H1 (cell line): Measurements from ENCODE around the gene TANC1. TPM values are rescaled to one million over a fixed set of nuclear protein-coding genes. Genes with fewer than 3 reads are reported as not detected.

Source experiments
- CTCF ChIA-PET: fragments of 300-600 bp; sonication (Branson Sonifier 250); formaldehyde crosslinking; loops from one replicate; lab custom pipeline; 2021; ENCODE audit not compliant: partially characterized antibody; lab: Charles Lee
- POLR2A ChIA-PET: fragments of 300-600 bp; sonication (Branson Sonifier 250); formaldehyde crosslinking; loops from one replicate; lab custom pipeline; 2021; ENCODE audit warnings: inconsistent platforms; ENCODE audit not compliant: partially characterized antibody; lab: Charles Lee
- DNase-seq, 2 experiments: peaks; one replicate each; pipeline versions ENCODE4 v3.0.0 to v3.0.0-alpha.2; 2010 to 2022; ENCODE audit warnings: low spot score in 2 of 2, low read depth in 1 of 2, mixed read lengths in 1 of 2
- FAIRE-seq: peaks from 2 replicates; lab custom pipeline; 2011; peaks lifted over from hg19 to GRCh38; lab: Jason Lieb, UNC
- H2AFZ ChIP-seq: 2 replicates; pipeline ENCODE4 v1.8.1; 2012; ENCODE audit warnings: low read length, inconsistent platforms
- H2AK5ac ChIP-seq: 2 replicates; pipeline ENCODE4 v1.6.1; 2013; ENCODE audit warnings: low read depth, low read length
- H2BK120ac ChIP-seq: replicated peaks from 2 replicates; pipeline ENCODE3; 2013; ENCODE audit warnings: low read depth, low read length, inconsistent platforms
- H2BK12ac ChIP-seq: 2 replicates; pipeline ENCODE4 v1.6.1; 2013; ENCODE audit warnings: low read depth, low read length
- H2BK15ac ChIP-seq: 2 replicates; pipeline ENCODE4 v1.6.1; 2013; ENCODE audit warnings: low read length
- H2BK20ac ChIP-seq: 2 replicates; pipeline ENCODE4 v1.6.1; 2013; ENCODE audit warnings: low read length
- H2BK5ac ChIP-seq: 2 replicates; pipeline ENCODE4 v1.6.1; 2013; ENCODE audit warnings: low read depth, low read length
- H3K14ac ChIP-seq: 2 replicates; pipeline ENCODE4 v1.6.1; 2013; ENCODE audit warnings: inconsistent platforms; ENCODE audit not compliant: insufficient read length
- H3K18ac ChIP-seq: 2 replicates; pipeline ENCODE4 v1.6.1; 2013; ENCODE audit warnings: low read length; ENCODE audit errors: extremely low read depth
- H3K23ac ChIP-seq: 2 replicates; pipeline ENCODE4 v1.6.1; 2013; ENCODE audit warnings: inconsistent platforms; ENCODE audit not compliant: insufficient read length
- H3K23me2 ChIP-seq: 2 replicates; pipeline ENCODE4 v1.6.1; 2013; ENCODE audit warnings: low read depth, low read length
- H3K27ac ChIP-seq: 2 replicates; pipeline ENCODE4 v1.6.1; 2011; ENCODE audit warnings: low read depth, low read length, inconsistent platforms
- H3K27me3 ChIP-seq, 4 experiments: replicated peaks in 1 of 4; 1 replicate in 1 of 4; 2 replicates in 3 of 4; pipeline versions ENCODE4 v1.6.1 to v1.8.1; 2011 to 2013; ENCODE audit warnings: low read length in 3 of 4, mild to moderate bottlenecking in 3 of 4, inconsistent platforms in 2 of 4, mixed read lengths in 2 of 4, moderate library complexity in 1 of 4; ENCODE audit not compliant: control insufficient read depth in 3 of 4, insufficient read depth in 3 of 4; ENCODE audit errors: extremely low read depth in 1 of 4
- H3K36me3 ChIP-seq, 4 experiments: 2 replicates each; pipeline versions ENCODE4 v1.6.1 to v1.8.1; 2011 to 2013; ENCODE audit warnings: mild to moderate bottlenecking in 4 of 4, low read length in 3 of 4, moderate library complexity in 2 of 4, control low read depth in 1 of 4, inconsistent platforms in 1 of 4; ENCODE audit not compliant: insufficient read depth in 4 of 4, control insufficient read depth in 2 of 4
- H3K4ac ChIP-seq: replicated peaks from 2 replicates; pipeline ENCODE3; 2013; ENCODE audit warnings: low read length, low read depth, mixed read lengths, inconsistent platforms; ENCODE audit not compliant: insufficient read length
- H3K4me1 ChIP-seq, 4 experiments: replicated peaks in 1 of 4; 1 replicate in 1 of 4; 2 replicates in 3 of 4; pipeline versions ENCODE4 v1.6.1 to v1.8.1; 2011 to 2013; ENCODE audit warnings: low read length in 3 of 4, inconsistent platforms in 2 of 4, mixed read lengths in 1 of 4; ENCODE audit not compliant: insufficient read depth in 4 of 4, control insufficient read depth in 3 of 4
- H3K4me2 ChIP-seq, 2 experiments: 2 replicates each; pipeline versions ENCODE4 v1.6.1 to v1.8.1; 2011 to 2013; ENCODE audit warnings: low read depth in 2 of 2, low read length in 2 of 2, control low read depth in 1 of 2, inconsistent platforms in 1 of 2, mild to moderate bottlenecking in 1 of 2; ENCODE audit not compliant: insufficient read depth in 1 of 2
- H3K4me3 ChIP-seq, 4 experiments: fragments of 200-600, 300-600 bp in 1 of 4; sonication (generic), shearing (Covaris generic), sonication (Bioruptor Twin) in 1 of 4; 2 replicates each; pipeline versions ENCODE4 v1.5.1 to v1.8.1; 2011 to 2016; ENCODE audit warnings: low read length in 4 of 4, low read depth in 3 of 4, control low read depth in 2 of 4, inconsistent platforms in 2 of 4, mild to moderate bottlenecking in 2 of 4, mixed read lengths in 1 of 4, moderate library complexity in 1 of 4; ENCODE audit not compliant: insufficient read depth in 2 of 4; ENCODE audit errors: extremely low read depth in 1 of 4
- H3K56ac ChIP-seq: replicated peaks from 2 replicates; pipeline ENCODE3; 2013; ENCODE audit warnings: low read depth, mild to moderate bottlenecking, mixed read lengths, low read length, inconsistent platforms; ENCODE audit not compliant: insufficient read length
- H3K79me1 ChIP-seq: 2 replicates; pipeline ENCODE4 v1.6.1; 2013; ENCODE audit warnings: low read depth, low read length, control low read depth
- H3K79me2 ChIP-seq, 2 experiments: 2 replicates each; pipeline versions ENCODE4 v1.6.1 to v1.8.1; 2012 to 2013; ENCODE audit warnings: low read length in 2 of 2, mild to moderate bottlenecking in 2 of 2, inconsistent platforms in 1 of 2; ENCODE audit not compliant: insufficient read depth in 2 of 2, control insufficient read depth in 1 of 2
- H3K9ac ChIP-seq, 4 experiments: replicated peaks in 1 of 4; 1 replicate in 1 of 4; 2 replicates in 3 of 4; pipeline versions ENCODE4 v1.6.1 to v1.8.1; 2011 to 2013; ENCODE audit warnings: low read depth in 3 of 4, low read length in 3 of 4, control low read depth in 2 of 4, mild to moderate bottlenecking in 2 of 4, moderate library complexity in 2 of 4, inconsistent platforms in 1 of 4; ENCODE audit errors: extremely low read depth in 1 of 4
- H3K9me3 ChIP-seq, 2 experiments: 2 replicates each; pipeline versions ENCODE4 v1.6.1 to v1.8.1; 2012 to 2013; ENCODE audit warnings: mild to moderate bottlenecking in 2 of 2, moderate library complexity in 2 of 2, control low read depth in 1 of 2, inconsistent platforms in 1 of 2, low read depth in 1 of 2, low read length in 1 of 2, mixed read lengths in 1 of 2; ENCODE audit not compliant: insufficient read depth in 2 of 2
- H4K20me1 ChIP-seq, 2 experiments: replicated peaks in 1 of 2; 2 replicates each; pipeline versions ENCODE3 to v1.8.1; 2011 to 2013; ENCODE audit warnings: inconsistent platforms in 2 of 2, low read length in 2 of 2, mild to moderate bottlenecking in 1 of 2; ENCODE audit not compliant: insufficient read depth in 2 of 2, control insufficient read depth in 1 of 2
- H4K5ac ChIP-seq: 2 replicates; pipeline ENCODE4 v1.6.1; 2013; ENCODE audit warnings: low read length, low read depth, mixed read lengths, inconsistent platforms; ENCODE audit not compliant: insufficient read length
- H4K8ac ChIP-seq: 2 replicates; pipeline ENCODE4 v1.8.0; 2013; ENCODE audit warnings: mild to moderate bottlenecking, moderate library complexity, low read length, inconsistent platforms; ENCODE audit not compliant: insufficient read depth; ENCODE audit errors: extremely low read depth
- H4K91ac ChIP-seq: replicated peaks from 2 replicates; pipeline ENCODE3; 2013; ENCODE audit warnings: low read length, mixed read lengths, inconsistent platforms; ENCODE audit not compliant: insufficient read length
- CHD2 ChIP-seq: IDR thresholded peaks from 2 replicates; pipeline ENCODE4 v1.6.1; 2012; ENCODE audit warnings: low read length, improper control_type of control experiment
- JUND ChIP-seq: IDR thresholded peaks from 2 replicates; pipeline ENCODE4 v1.6.1; 2011; ENCODE audit warnings: mild to moderate bottlenecking, improper control_type of control experiment, low read length
- SIRT6 ChIP-seq: IDR thresholded peaks from one replicate; pipeline ENCODE4 v1.7.1; 2012; ENCODE audit warnings: low read length, inconsistent platforms
- TAF1 ChIP-seq: IDR thresholded peaks from 2 replicates; pipeline ENCODE4 v1.6.1; 2011; ENCODE audit warnings: mild to moderate bottlenecking, low read depth, low read length
- WGBS, 2 experiments: shearing (Covaris generic) in 1 of 2; methylation state at CpG; one replicate each; pipeline versions ENCODE4 v1.1.6 to v1.1.7; 2013 to 2015; ENCODE audit warnings: low lambda C conversion rate in 2 of 2, mixed read lengths in 2 of 2, inconsistent platforms in 1 of 2, low coverage in 1 of 2, missing lambda C conversion rate in 1 of 2; ENCODE audit not compliant: insufficient replicate concordance in 2 of 2, insufficient coverage in 1 of 2, insufficient read length in 1 of 2; ENCODE audit errors: extremely low coverage in 1 of 2, missing lambda C conversion rate in 1 of 2; 5-methylcytosine and 5-hydroxymethylcytosine counted together
- polyA plus RNA-seq, 7 experiments: library from polyadenylated mRNA; depleted of rRNA in 3 of 7; stranded (reverse) in 5 of 7; unstranded in 2 of 7; fragments of >200 nt in 5 of 7; fragments of 200-250 nt in 2 of 7; gene quantifications; 1 replicate in 5 of 7; 2 replicates in 1 of 7; 4 replicates in 1 of 7; pipeline versions ENCODE4 v1.2.1 to v1.2.3, GENCODE V29; 2011 to 2013; ENCODE audit warnings: missing spikeins in 2 of 7, mixed read lengths in 2 of 7
- total RNA-seq: library from RNA; stranded (reverse); fragmentation: NEBNext Ultra II Directional; extraction: Animal tissue kit (Norgen Biotek cat#: 25700); gene quantifications from 2 replicates; pipeline ENCODE4 v1.2.1, GENCODE V29; 2021

TANC1 gene
- total and polyA plus RNA-seq, 2 of the 8 experiments (the other 6 are each of a cell fraction or from before 2014, with no cell fraction given) = 4.1 to 7.6 TPM

GRCh38 chr2:159129269-159129668 is 160.8 kb downstream of the TANC1 start:
- H3K14ac ChIP-seq = no peak overlapping the region
- no peak overlapping the region for H2BK5ac ChIP-seq
- H2BK120ac ChIP-seq = no peak overlapping the region
- H2AFZ ChIP-seq = no peak overlapping the region
- H4K8ac ChIP-seq = no peak overlapping the region
- H3K18ac ChIP-seq = no peak overlapping the region
- 0 out of 7 replicates have a peak, but pooled peaks cover 0 to 3% (median 0%) of the 10 kb centered on the region in 4 experiments for H3K4me1 ChIP-seq
- no peak overlapping the region for H2BK15ac ChIP-seq
- H2BK20ac ChIP-seq = no peak overlapping the region
- H3K23ac ChIP-seq = no peak overlapping the region
- no peak overlapping the region for H3K56ac ChIP-seq
- no peaks in the 10 kb centered on the region for H3K27me3 ChIP-seq
- no peak overlapping the region for H3K9ac ChIP-seq
- H3K9me3 ChIP-seq = no peaks in the 10 kb centered on the region
- H2AK5ac ChIP-seq = no peak overlapping the region
- no peaks in the 10 kb centered on the region for H4K20me1 ChIP-seq
- no peak overlapping the region for H3K4ac ChIP-seq
- POLR2A ChIA-PET = interaction anchor here (1.4 kb wide), 1 partner anchor 11 kb away, joined by 4 read pairs; no protein-coding TSS in a partner anchor
- DNase-seq = no peak
- H3K79me2 ChIP-seq = no peaks in the 10 kb centered on the region
- 56% methylated on average over 1 of the region's 1 CpG; no CpG with 5 or more reads in 1 of the 2 experiments for WGBS, 2 experiments
- no peak overlapping the region for H4K91ac ChIP-seq
- no peak for TF ChIP-seq CHD2
- TF ChIP-seq JUND = no peak
- TF ChIP-seq SIRT6 = no peak
- no peak for TF ChIP-seq TAF1
- FAIRE-seq = no peak
- no peak overlapping the region for H3K4me3 ChIP-seq
- H3K27ac ChIP-seq = no peak overlapping the region
- no peak overlapping the region for H4K5ac ChIP-seq
- H2BK12ac ChIP-seq = no peak overlapping the region
- no peaks in the 10 kb centered on the region for H3K23me2 ChIP-seq
- CTCF ChIA-PET = interaction anchor here (0.7 to 3.6 kb wide), 7 partner anchors 9 to 375 kb away, joined by 3 to 34 read pairs (median 4); no protein-coding TSS in a partner anchor
- no peak overlapping the region for H3K4me2 ChIP-seq
- H3K79me1 ChIP-seq = no peaks in the 10 kb centered on the region
- H3K36me3 ChIP-seq = no peaks in the 10 kb centered on the region
